HG02759 (cell line): ENCODE measurements around the gene BLOC1S6.

ENCODE experiments used
- ATAC-seq: cut with Tn5 transposase; IDR thresholded peaks from one replicate; pipeline ENCODE4 v1.9.1; 2021; ENCODE audit warnings: mild to moderate bottlenecking, moderate library complexity; ENCODE audit not compliant: unreplicated experiment

Gene BLOC1S6

DNA sequence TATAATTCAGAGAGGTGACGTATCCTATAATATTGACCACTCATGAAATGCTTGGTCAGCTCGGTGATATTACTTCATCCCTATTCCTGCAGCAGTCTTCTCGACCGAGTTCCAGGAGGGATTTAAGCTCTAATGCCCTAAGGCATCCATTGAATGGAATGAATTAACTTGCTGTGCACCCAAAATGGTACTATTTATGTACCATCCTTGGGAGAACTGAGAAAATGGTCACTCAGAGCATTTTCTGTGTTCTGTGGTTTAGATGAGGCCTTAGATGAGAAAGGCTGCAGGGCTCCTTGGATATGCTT lies 638 bp downstream of the BLOC1S6 start:
- ATAC-seq, result no peak

DNA sequence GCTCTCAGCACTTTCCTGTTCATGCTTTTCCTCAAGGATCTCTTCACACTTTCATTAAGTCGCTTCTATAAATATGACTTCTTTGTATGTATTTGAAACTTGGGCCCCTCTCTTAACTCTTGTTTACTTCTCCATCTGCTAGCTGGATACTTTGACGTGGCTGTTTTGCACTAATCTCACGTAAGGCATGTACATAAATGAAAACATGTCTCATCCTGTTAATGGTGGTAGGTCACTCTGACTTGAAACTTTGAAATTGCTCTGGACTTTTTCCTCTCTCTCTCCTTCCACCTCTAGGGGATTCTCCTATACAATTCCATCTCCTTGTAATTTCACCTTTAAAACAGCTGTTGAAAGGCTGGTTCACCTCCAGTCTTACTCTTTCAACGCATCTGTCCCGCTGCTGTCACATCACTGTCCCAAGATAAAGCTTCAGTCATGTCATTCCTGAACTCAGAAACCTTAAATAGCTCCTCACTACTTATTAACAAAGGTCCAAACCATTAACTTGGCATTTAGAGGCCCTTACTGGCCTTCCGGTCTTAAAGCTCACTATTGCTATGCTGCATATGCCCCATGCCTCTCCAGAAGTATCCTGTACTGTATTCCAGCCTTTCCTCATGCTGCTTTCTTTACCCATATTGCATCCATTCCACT lies 1.2 kb downstream of the BLOC1S6 start:
- ATAC-seq, result no peak

DNA sequence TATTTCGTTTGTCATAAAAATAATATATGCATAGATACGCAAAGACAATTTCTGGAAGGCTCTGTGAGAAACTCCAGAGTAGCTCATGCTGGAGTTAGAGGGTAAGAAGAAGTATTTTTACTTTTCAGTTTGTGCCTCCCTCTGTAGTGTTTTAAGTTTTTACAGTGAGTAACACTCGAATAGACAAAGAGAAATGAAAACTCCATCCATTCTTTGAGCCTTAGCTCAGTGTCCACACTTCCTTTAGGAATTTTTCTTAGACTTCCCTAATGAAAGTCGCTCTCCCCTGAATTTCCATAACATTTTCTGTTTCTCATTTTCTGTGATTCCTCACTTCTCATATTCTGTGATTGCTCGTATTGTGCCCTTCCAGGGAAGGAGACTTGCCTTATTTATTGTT lies 2.1 kb downstream of the BLOC1S6 start:
- ATAC-seq, result no peak

DNA sequence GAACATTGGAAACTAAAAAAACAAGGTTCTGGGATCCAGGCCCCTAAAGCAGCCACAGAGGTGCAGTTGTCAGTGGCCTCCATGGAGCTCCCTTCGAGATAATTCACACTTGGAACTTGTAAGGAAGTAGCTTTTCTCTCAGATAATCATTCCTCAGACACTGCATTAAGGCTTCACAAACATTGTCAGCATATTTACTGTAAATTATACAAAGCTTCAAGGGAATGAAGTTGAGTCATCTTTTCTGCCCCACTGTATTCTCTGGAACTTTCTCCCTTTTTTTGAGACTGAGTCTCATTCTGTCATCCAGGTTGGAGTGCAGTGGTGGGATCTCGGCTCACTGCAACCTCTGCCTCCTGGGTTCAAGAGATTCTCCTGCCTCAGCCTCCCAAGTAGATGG lies 7.1 kb downstream of the BLOC1S6 start:
- no peak for ATAC-seq

DNA sequence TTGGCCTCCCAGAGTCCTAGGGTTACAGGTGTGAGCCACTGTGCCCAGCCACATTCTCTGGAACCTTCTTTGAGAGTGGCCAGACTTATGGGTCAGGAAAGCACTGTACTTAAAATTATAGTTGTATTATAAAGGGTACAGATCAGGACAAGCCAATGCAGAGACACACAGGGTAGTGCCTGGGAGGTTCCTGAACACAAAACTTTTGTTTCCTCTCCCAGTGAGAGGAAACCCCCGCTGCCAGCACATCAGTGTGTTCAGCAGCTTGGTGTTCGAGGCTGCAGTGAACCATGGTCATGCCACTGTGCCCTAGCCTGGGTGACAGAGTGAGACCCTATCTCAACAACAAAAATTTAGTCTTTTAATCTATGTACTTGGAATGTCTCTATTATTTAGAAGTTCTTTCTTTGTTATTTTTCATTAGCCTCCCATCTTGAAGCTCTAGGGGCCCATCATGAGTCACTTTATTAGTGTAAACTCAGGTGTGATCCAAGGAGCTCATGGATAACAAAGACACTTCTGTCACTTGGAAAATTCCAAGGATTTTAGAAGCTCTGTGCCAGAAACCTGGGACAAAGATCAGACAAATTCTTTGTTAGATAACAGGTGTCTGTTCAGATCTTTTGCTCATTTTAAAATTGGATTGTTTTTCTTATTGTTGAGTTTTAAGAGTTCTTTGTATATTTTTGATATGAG lies 7.8 kb downstream of the BLOC1S6 start:
- no peak for ATAC-seq

DNA sequence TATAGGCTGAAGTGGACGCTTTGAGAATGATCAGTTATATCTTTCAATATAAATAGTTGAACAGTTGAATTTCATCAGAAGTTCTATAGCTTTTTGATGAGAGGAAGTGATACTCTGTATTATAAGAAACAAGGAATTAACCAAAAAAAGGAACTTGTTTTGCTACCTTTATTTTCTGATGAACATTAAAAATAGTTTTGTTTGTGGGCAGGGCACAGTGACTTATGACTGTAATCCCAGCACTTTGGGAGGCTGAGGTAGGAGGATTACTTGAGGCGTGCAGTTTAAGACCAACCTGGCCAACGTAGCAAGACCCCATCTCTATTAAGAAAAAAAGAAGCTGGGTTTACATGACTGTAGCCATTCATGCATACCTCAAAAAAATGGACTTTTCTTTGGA lies 16.7 kb downstream of the BLOC1S6 start:
- no peak for ATAC-seq

DNA sequence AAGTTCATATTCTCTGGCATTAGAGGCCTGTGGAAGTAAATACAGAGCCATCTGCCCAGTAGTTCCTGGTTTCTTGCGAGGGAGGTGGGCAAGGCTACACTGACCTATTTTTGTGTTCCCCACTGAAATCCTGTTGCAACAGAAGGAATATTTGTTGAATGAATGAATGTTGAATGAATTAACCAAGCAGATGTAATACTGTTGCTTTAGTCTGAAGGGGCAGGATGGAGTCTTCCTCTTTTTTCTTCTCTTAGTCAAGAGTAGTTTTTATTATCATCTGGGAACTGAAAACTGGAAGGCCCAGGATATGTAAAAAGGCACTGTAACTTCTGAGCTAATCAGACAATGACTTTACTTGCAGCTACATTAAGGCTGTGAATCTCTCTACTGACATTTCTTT lies 17.1 kb downstream of the BLOC1S6 start:
- no peak for ATAC-seq

DNA sequence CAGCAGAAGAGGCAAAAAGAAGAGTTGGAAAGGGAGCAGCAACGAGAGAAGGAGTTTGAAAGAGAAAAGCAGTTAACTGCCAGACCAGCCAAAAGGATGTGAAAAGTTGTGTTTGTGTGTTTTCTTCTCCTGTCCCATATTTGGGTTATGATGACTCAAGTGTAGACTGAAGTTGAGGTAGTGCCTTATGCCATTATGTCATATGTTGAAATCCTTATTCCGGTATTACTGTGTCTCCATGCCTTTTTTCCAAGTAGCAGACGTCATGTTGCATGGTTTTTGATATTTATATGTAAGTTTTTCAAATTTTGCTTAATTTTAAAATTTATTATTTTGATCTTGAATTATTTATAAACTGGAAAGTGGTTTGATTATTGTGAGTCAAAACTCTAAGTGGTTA lies 19.2 kb downstream of the BLOC1S6 start:
- ATAC-seq, result no peak

DNA sequence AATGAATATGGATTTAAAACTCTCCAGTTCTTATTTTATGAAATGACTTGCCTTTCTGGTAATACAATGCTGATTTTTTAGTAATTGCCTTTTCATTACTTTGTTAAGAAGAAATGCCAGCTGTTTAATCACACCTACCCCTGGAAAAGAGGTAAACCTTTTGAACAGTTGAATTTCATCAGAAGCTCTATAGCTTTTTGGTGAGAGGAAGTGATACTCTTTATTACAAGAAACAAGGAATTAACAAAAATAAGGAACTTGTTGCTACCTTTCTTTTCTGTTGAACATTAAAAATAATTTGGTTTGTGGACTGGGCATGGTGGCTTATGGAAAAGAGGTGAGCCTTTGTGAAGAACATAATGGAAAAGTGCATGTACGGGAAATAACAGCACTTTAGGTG lies 19.7 kb downstream of the BLOC1S6 start:
- no peak for ATAC-seq

DNA sequence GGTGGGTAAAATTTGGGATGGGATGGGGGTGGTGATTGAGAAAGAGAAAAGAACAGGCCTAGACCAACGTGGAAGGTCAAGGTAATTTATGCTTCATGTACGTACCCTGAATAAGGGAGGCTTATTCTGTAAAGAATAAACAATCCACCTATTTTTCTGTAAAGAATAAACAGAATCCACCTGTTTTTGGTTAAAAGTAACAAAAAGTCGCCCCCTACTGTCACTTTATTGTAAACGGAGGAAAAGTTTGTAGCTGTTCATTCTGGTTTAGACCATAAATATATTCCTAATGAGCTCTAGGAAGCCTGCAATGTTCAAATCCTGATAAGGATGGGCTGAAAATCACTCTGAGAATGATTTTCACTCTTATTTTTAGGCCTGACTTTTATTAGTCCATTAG lies 24.1 kb downstream of the BLOC1S6 start:
- ATAC-seq, result no peak

DNA sequence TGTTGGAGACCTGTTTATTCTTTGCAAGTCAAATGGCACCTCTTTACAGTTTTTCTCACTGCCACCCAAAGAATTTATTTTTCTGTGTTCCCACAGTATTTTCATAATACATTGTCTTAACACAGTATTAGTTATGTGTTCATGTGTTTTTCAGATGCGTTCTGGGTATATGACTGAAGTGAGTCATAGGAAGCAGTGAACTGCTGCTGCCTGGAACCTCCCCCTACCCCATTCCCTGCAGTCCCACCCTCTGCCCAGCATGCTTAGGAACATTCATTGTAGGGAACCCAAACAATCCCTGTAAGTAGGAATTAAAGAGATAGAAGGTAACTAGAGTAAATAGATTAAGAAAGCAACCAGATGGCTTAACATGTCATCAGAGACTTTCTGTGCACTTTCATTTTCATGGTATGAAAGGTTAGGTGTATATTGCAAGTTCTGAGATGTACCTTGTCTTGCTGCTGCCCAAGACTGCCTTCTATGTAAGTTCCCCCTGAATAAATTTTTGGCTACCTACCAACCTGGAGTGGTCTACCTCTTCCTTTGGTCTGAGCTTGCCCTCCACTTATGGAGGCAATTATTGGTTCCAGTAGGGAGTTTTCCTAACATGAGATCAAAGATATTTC lies 25.7 kb downstream of the BLOC1S6 start:
- ATAC-seq, result no peak

DNA sequence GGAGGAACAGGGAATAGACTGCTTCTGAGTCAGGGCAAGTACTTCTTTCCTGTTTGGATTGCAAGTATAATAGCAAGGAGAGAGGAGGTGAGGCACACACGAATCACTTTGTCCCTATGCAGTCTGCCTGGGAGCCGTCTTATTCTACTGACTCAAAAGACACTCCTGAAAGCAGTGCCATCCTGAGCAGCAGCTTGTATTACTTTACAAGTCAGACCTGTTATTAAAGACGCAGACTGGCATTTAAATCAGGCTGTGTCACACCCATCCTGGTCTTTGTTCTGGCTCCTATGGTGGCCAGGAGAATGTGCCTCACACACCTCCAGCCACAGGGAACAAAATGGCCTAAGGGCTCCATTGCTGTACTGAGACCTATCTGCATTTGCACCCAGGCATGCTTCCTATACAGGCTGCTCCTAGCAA lies 29.7 kb downstream of the BLOC1S6 start:
- ATAC-seq, result no peak

DNA sequence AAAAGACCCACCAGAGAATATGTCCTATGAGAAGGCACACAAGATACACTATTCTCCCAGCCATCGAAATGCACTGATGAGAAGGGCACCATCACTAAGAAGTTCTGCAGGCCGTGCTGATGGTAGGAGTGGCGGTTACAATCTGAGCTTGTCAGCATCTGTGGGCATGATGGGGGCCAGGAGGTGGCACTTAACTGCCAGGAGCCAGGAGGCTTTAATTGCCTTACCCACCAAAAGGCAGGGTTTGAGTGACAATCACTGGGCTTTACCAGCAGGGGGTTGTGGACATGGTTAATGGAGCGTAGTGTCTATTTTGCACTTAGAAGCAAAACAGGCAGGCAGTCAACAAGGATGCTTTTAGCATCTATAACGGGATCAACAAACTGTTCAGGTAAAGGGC lies 31.6 kb downstream of the BLOC1S6 start:
- no peak for ATAC-seq

DNA sequence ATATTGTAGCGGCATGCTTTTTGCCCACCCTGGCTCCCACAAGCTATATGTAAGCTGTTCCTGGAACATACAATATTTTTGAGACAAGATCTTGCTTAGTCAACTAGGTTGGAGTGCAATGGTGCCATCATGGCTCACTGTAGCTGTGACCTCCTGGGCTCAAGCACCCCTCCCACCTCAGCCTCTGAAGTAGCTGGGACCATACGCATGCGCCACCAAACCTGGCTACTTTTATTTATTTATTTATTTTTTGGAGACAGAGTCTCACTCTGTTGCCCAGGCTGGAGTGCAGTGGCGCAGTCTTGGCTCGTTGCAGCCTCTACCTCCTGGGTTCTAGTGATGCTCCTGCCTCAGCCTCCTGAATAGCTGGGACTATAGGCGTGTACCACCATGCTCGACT lies 41.0 kb downstream of the BLOC1S6 start:
- ATAC-seq, result no peak

DNA sequence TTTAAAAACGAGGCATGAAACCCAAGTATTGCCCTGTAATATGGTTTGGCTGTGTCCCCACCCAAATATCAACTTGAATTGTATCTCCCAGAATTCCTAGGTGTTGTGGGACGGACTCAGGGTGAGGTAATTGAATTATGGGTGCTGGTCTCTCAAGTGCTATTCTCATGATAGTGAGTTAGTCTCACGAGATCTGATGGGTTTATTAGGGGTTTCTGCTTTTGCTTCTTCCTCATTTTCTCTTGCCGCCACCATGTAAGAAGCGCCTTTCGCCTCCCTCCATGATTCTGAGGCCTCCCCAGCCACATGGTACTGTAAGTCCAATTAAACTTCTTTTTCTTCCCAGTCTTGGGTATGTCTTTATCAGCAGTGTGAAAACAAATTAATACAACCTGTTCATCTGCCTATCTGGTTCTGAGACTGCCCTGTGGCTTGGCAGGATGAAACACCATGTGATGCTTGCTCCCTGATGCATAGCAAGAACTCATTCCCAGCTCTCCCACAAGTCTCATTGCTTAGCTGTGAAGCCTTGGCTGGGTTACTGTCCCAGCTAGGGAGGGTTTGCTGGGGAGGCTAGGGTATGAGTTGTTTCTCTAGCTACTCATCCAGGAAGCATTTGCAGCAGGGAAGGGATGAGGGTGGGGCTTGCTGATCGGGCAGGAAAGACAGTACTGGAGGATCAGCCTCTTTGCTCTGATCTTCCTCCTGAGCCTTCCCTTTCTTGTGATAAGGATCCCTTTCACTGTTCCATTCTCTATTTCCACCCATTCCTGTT lies 43.9 kb downstream of the BLOC1S6 start:
- ATAC-seq, result no peak

DNA sequence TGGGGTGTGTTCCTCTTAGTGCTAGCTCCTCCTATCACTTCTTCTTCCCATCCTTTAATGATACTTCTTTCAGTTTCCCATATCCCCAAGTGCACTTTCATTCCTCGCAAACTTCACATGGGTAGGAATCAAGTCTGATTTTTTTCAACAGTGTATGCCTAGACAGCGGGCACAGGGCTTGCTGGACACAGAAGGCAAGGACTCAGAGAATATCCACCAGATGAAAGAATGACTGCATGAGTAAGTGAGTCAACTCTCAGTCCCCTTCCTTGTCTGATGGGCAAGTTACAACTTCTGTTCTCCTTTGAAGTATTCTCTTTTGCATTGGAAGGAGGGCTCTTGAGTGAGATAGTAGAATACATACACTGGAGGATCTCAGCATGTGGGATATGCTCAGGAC lies 44.6 kb downstream of the BLOC1S6 start:
- ATAC-seq, result no peak

DNA sequence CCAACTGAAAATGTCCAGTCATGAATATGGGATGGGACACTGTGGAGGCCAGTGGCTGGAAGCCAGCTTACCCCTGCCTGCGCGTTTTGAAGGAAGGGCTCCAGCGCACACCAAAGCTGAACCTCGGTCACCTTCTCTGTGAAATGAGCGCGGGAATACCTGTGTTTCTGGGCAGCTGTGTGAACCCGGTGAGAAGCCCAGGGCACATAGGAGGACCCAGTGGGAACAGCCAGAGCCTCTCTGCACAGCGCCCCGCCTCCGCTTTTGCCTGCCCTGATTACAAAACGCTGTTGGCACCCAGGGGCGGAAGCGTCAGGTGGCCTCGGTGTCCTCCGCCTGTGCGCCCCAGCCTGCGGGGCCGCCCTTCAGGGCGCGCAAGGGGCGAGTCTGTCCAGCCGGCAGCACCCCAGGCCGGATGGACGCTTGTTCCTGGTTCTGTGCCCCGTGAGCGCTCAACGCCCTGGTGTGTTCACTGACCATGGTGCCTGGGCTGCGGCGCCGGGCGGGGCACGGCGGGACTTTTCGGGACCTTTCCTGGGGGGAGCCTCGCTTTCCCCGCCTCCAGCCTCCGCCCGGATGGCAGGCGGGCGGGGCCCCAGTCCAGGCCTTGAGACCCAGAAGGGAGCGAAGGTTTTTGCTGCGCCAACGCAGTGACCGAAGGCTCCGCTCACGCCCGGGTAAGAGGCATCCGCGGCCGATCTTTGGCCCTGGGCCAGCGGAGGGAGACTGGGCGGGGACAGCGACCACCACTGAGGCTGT lies 47.4 kb downstream of the BLOC1S6 start, which contains the start of gene SQOR:
Gene SQOR, plus strand, starts transcription at position 598 of the 759 bp plus-strand sequence. CDS start 23,895 bp downstream, outside the sequence.
- peak; percentile 74 for ATAC-seq

DNA sequence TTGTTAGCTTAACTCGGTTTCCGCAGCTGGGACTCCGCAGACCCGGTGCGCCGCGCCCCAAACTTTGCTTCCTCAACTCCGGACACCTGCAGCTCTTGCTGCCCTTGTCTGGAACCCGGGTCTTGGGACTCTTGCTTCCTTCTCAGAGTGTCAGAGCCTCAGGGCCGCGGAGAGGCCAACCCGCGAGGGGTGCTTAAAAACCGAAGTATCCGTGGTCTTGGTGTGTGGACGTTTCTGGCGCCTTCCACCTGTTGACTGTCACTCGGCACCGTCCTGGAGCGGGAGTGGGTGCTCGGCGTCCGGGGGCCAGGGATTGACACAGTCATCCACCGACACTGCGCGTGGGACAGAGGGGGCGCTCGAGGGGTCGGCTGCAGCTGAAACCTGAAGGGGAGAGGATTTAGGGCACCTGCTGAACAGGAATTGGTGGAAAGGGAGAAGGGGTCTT lies 48.0 kb downstream of the BLOC1S6 start:
- peak; percentile 50 for ATAC-seq

DNA sequence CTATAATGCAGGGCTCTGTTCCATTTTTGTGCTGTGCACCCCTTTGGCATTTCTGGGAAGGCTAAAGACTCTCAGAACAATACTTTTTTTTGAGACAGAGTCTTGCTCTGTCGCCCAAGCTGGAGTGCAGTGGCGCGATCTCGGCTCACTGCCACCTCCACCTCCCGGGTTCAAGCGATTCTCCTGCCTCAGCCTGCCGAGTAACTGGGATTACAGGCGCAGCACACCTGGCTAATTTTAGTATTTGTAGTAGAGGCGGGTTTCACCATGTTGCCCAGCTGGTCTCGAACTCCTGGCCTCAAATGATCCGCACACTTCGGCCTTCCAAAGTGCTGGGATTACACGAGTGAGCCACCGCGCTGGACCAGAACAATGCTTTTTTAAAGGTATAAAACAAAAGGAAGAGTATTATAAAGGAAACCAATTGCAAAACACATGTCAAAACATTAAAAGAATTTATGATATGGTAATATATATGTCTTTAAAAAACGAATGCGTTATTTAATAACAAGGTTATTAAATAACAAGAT lies 48.6 kb downstream of the BLOC1S6 start:
- no peak for ATAC-seq

DNA sequence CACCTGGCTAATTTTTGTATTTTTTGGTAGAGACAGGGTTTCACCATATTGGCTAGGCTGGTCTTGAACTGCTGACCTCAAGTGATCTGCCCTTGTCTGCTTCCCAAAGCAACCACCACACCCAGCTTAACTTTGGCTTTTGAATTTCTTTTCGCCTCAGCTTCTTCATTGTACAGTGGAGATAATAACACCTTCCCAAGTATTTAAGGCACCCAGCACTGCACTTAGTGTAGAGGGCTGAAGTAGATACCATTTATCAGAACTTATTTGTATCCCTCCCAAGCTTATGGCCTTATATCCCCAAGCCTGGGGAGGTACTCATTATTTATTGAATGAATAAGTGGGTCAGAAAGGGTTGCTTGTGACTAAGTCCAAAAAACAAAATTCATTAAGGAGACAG lies 50.0 kb downstream of the BLOC1S6 start:
- no peak for ATAC-seq
